ENCODE data around the gene ARHGEF17.
A peak's percentile ranks its signal among the peaks of the same experiment; 100 is the strongest.
"Not testable (repeated sequence)": the region's sequence is repeated elsewhere in the genome, so short reads cannot be mapped to it uniquely, and the experiment has no call there.

Gene ARHGEF17

GRCh38 chr11:73272680-73273038 is 35.4 kb upstream of the ARHGEF17 start:
- DNase-seq = no peak

DNA sequence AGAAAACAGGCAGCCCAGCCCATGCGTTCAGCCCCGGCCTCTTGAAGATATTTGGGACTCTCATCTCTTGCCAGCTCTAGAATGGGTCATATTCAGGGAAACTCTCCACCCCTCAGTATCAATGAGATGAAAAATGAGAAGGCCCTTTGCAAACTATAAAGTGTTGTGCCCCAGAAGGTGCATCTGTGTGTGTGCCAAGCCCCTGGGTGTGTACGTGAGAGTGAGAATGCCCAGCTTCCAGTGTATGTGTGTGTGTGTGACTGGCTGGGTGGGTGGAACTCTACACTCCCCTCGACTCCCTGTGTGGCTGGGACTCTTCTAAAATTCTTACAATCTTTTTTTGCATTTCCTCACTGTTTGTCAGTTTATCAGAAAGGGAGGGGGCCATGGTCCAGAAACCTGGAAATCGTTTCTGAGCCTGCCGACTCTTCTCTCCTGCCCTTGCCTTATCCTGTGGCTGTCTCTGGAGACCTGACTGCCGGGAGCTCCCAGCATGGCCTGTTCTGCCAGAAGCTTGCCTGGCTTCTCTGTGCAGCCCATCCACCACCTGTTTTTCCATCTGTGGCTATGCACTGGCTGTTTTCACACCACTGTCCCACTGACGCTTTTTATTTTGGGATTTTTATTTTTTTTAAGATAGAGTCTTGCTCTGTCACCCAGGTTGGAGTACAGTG is 34.7 kb upstream of the ARHGEF17 start:
- no peak for DNase-seq

GRCh38 chr11:73274191-73274590 is 33.9 kb upstream of the ARHGEF17 start:
- DNase-seq = not testable (repeated sequence)

DNA sequence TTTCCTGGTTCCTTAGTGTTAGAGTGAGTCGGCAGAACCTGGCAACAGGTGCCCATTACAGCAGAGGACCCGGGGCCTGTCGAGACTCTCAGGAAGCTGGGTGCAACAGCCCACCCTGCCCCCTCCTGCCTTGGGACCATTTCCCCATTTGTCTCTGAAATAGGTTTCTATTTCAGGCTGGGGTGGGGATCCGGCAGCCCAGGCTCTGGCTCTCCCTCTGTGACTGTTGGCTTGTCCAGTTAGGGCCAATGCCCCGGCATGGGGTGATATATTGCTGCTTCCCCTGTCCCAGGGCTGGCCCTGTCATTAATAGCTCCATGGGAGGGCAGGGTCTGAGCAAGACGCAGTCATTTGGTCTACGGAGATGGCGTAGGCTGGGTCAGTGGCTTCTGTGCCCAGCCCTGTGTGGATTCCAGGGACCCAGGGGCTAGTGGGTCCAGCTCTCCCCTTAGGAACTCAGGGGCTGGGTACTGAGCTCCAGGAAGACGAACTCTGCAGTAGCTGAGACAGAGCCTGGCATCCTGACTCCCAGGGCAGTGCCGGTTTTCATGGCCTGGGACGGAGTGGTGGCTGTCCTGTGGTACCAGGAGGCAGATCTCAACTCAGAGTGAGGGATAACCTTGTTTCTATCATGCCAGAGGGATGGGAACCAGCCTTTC is 33.2 kb upstream of the ARHGEF17 start:
- DNase-seq = no peak

- DNase-seq = no peak
These were observed 32.7 kb upstream of the ARHGEF17 start for GRCh38 chr11:73275381-73275750.

GRCh38 chr11:73277467-73277866 is 30.6 kb upstream of the ARHGEF17 start:
- no peak for DNase-seq

- DNase-seq = no peak
These were observed 27.4 kb upstream of the ARHGEF17 start for GRCh38 chr11:73280626-73281025.

GRCh38 chr11:73281201-73281741 is 26.8 kb upstream of the ARHGEF17 start:
- DNase-seq = no peak

DNA sequence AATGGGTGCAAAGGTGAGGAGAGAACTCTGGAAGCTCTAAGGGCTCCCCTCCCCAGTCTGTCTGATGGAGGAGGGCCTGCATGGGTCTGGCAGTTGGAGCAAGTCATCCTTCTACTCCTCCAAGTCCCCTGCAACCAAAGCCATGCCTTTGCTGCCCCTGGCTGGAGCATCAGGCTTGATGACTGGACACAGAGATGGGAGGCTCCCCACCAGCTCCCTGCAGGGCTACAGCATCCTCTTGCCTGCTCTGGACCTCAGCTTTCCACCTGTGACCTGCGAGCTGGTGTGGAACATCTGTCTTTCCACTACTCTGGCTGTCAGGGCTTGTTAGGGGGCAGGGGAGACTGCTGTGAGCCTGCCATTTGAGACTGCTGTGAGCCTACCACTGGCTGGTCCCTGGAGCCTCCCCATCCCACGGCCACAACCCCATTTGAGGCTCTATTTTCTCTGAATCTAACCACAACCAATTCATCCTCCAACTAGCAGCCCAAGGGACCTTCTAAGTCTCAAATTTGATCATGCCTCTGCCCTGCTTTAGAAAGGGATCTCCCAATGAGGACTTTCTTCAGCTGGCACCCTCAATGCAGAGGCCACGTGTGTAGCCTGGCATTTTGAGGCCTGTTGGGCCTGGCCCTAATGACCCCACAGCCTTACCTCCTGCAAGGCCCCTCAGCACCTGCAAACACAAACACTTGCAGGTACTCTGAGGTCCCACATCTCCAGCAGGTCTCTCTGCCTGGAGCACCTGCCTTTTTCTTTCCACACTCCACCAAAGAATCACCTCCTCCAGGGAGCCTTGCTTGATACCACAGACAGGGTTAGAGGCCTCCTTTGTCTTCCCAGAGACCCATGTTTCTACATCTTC is 26.0 kb upstream of the ARHGEF17 start:
- no peak for DNase-seq

DNA sequence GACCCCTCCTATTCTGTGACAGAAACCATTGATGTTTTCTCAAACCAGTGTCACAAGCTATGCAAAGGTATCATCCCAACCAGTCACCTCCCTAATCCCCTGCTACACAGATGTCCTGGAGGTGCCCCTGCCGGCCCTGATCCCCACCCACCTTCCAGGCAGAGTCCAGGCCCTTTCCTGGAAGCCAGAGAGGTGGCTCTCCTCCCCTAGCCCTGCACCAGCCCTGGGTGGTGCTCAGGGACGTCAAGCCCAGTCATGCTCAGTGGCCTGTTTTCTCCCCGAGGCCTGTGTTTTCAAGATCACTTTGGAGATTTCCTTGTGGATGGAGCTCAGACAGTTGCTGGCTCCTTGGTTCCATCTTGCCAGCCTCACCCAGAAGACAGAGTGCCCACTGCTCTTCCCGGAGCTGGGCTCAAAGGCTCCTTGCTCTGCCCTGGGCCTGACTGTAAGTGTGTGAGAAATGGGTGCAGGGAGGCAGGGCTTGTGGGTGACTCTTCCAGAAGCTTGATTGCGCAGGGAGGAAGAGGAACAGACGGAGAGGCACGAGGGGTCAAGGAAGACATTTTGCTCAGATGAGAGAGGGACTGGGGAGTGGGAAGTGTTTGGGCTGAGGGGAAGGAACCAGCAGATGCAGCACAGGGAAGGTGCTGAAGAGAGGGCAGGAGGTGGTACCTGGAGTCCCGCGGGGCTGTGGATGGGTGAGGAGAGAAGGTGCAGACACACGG is 24.6 kb upstream of the ARHGEF17 start:
- DNase-seq = peak; percentile 34

DNA sequence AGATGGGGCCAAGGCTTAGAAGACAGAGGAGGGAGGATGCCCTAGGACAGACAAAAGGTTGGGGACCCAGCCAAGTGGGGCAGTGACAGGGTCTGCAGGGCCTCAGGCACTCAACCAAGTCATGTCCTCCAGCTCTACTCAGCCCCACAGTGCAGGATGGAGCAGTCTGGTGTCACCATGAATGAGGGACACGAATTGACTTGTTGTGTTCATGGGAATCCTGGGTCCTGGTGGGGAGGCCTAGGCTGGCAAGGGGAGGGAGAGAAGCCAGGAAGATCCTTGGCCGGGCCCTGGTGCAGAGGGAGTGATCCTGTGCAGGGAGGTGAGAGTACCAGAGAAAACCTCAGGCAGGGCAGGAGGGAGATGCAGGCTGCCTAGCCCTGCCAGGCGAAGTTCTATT is 24.0 kb upstream of the ARHGEF17 start:
- DNase-seq = no peak

DNA sequence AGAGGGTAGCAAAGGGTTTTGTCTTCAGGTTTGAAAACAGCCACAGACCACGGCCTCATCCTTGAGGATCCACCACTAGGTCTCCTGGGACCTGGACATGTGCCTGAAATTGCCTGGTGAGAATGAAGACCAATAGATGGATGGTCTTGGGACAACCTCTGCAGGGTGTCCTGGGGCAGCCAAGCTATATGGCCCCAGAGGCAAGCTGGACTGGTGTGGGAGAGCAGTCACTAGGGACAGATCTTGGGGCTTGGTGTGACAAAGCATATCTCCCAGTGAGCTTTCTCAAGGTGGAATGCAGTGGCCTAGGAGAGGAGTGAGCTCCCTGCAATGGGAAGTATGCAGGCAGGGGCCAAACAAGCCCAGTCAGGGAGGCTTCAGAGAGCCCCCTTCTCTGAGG is 22.4 kb upstream of the ARHGEF17 start:
- no peak for DNase-seq

- no peak for DNase-seq
These were observed 21.8 kb upstream of the ARHGEF17 start for GRCh38 chr11:73286240-73286810.

DNA sequence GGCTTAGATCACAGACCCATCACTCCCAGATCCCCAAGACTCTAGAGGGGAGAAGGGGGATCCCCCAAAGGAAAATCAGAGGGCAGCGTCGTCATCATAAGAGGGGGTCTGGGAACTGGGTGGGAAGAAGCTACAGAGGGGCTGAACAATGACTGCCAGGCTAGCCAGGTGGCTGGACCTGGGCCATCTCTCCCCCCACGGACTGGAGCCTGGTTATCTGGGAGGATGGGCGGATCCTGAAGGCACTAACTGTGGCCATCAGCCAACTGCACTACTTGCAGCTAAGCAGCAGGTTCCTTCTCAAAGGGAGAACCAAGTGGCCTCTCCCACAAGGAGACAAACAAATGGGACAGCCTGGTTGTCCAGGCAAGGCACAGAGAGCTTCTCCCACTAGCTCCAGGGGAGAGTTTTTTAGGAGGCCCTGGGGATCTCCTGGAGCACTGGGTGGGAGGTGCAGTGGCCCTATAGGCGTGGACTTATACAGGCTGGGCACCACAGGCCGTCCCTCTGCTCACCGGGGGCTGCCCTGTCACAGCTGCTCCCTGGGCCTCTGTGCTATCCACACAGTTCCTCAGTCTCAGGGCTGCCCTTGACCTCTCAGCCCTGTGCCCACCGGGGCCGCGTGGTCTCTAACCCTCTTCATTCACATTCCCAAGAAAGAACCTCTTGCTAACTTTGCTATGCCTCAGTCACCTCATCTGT is 20.5 kb upstream of the ARHGEF17 start:
- DNase-seq = no peak

- DNase-seq = no peak
These were observed 19.7 kb upstream of the ARHGEF17 start for GRCh38 chr11:73288192-73288872.

- peak; percentile 83 for DNase-seq
These were observed 19.0 kb upstream of the ARHGEF17 start for GRCh38 chr11:73288873-73289707.

GRCh38 chr11:73290536-73290935 is 17.5 kb upstream of the ARHGEF17 start:
- DNase-seq = no peak

GRCh38 chr11:73291196-73291595 is 16.9 kb upstream of the ARHGEF17 start:
- DNase-seq = no peak

GRCh38 chr11:73291781-73292524 is 16.1 kb upstream of the ARHGEF17 start:
- DNase-seq = no peak

DNA sequence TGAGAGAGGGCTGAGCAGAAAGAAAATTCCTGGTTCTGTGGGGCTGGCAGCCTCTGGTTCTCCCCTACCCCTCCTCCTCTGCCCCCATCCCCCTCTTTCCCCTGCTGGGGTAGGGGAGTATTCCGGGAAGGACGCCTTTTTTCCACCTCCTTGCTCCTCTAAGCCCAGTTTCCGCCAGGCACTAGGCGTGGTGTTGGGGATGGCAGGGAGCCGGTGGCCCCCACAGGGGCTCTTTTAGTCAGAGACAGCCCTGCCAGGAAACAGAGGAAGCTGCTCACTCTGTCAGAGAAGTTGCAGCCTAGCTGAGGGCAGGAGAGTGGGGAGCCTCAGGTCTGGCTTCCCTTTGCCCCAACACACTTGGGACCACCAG is 15.6 kb upstream of the ARHGEF17 start:
- DNase-seq = no peak
